HCT116 (cell line): ENCODE data around the gene IZUMO4.

Source experiments
- CTCF ChIP-seq, 3 experiments: fragments of 200-600 bp in 1 of 3; sonication (generic) in 1 of 3; IDR thresholded peaks in 2 of 3; conservative IDR thresholded peaks in 1 of 3; 2 replicates each; pipeline ENCODE4 v1.5.1; 2012 to 2017; ENCODE audit warnings: low read depth in 2 of 3, low read length in 2 of 3, antibody characterized with exemption in 1 of 3, borderline replicate concordance in 1 of 3, control low read depth in 1 of 3, mild to moderate bottlenecking in 1 of 3, mixed read lengths in 1 of 3, mixed run types in 1 of 3, moderate library complexity in 1 of 3; ENCODE audit not compliant: insufficient read depth in 1 of 3
- EZH2 ChIP-seq: fragments of 200-600 bp; sonication (generic); IDR thresholded peaks from 2 replicates; pipeline ENCODE4 v1.6.1; 2017; ENCODE audit warnings: antibody characterized with exemption, mixed run types
- POLR2A ChIP-seq: IDR thresholded peaks from 2 replicates; pipeline ENCODE4 v1.7.0; 2011; ENCODE audit warnings: borderline replicate concordance; ENCODE audit not compliant: insufficient read depth, insufficient read length; ENCODE audit errors: extremely low read depth
- SP1 ChIP-seq: IDR thresholded peaks from 2 replicates; pipeline ENCODE4 v1.6.1; 2012; ENCODE audit warnings: low read depth
- TCF7L2 ChIP-seq: IDR thresholded peaks from 2 replicates; pipeline ENCODE4 v1.7.0; 2011; ENCODE audit warnings: borderline replicate concordance, inconsistent platforms; ENCODE audit not compliant: insufficient read depth, insufficient read length; ENCODE audit errors: extremely low read depth

GRCh38 chr19:2122982-2123381, 26.3 kb downstream of the IZUMO4 start:
- TF ChIP-seq EZH2: no peak
- TF ChIP-seq CTCF (IDR thresholded peaks at IDR 0.05 in 2 of 3, conservative IDR thresholded peaks at IDR 0.05 in 1 of 3; ENCODE audit: borderline replicate concordance in 1 of 3, insufficient read depth in 1 of 3, low read depth in 2 of 3, low read length in 2 of 3): no peak
- TF ChIP-seq POLR2A: no peak
- TF ChIP-seq TCF7L2: no peak
- TF ChIP-seq SP1: no peak
